ENCODE measurements around the gene PROSER3.
A peak's percentile ranks its signal among the peaks of the same experiment; 100 is the strongest.

PROSER3 gene
- 9.5 to 25.1 (median 19.9) reads per million in 4 experiments for total RNA-seq

GRCh38 chr19:35757749-35758608 lies at the start of gene PROSER3:
Gene PROSER3, plus strand, starts transcription at chr19:35758176. Its CDS starts 40 bp downstream, at chr19:35758216.
- peak; percentile 98 for DNase-seq

- DNase-seq = no peak
These were observed 49.6 kb upstream of the PROSER3 start for GRCh38 chr19:35708391-35708790.

GRCh38 chr19:35710784-35711723 lies 46.9 kb upstream of the PROSER3 start:
- no peak for DNase-seq

GRCh38 chr19:35712567-35713505 lies 45.1 kb upstream of the PROSER3 start:
- no peak for DNase-seq

GRCh38 chr19:35713506-35713850 lies 44.5 kb upstream of the PROSER3 start:
- no peak for DNase-seq

GRCh38 chr19:35713904-35714495 lies 44.0 kb upstream of the PROSER3 start:
- DNase-seq = no peak

GRCh38 chr19:35714601-35715354 lies 43.2 kb upstream of the PROSER3 start:
- DNase-seq = no peak

GRCh38 chr19:35715355-35715809 lies 42.6 kb upstream of the PROSER3 start:
- DNase-seq = no peak

- no peak for DNase-seq
These were observed 41.8 kb upstream of the PROSER3 start for GRCh38 chr19:35715981-35716800.

- DNase-seq = peak; percentile 92
These were observed 40.9 kb upstream of the PROSER3 start for GRCh38 chr19:35716801-35717664.

- no peak for DNase-seq
These were observed 40.2 kb upstream of the PROSER3 start, which contains the start of gene KMT2B for GRCh38 chr19:35717665-35718344. Gene KMT2B, plus strand, starts transcription at chr19:35718003. Its CDS starts 16 bp downstream, at chr19:35718019.

GRCh38 chr19:35718345-35719041 lies 39.5 kb upstream of the PROSER3 start:
- peak; percentile 29 for DNase-seq

- no peak for DNase-seq
These were observed 38.4 kb upstream of the PROSER3 start for GRCh38 chr19:35719402-35720162.

- no peak for DNase-seq
These were observed 37.8 kb upstream of the PROSER3 start for GRCh38 chr19:35720163-35720524.

GRCh38 chr19:35720648-35721047 lies 37.3 kb upstream of the PROSER3 start:
- no peak for DNase-seq

GRCh38 chr19:35721374-35721773 lies 36.6 kb upstream of the PROSER3 start:
- no peak for DNase-seq

- DNase-seq = no peak
These were observed 35.5 kb upstream of the PROSER3 start for GRCh38 chr19:35722461-35722860.

All from effector CD8-positive, alpha-beta T cell (primary cell).